Fibroblast of lung (primary cell): ENCODE measurements around the gene MARK3.

Experiments used
- EZH2 ChIP-seq: IDR thresholded peaks from 2 replicates; pipeline ENCODE4 v1.5.1; 2012; ENCODE audit warnings: low read length, control low read depth, mild to moderate bottlenecking; ENCODE audit errors: missing control alignments
- TF ChIP-seq, protein P1 (sequence below), 2 donors: IDR thresholded peaks in 1 of 2; conservative IDR thresholded peaks in 1 of 2; 1 replicate in 1 of 2; 2 replicates in 1 of 2; pipeline ENCODE4 v1.5.1; 2011 to 2012; ENCODE audit warnings: low read length in 2 of 2, control low read depth in 1 of 2, inconsistent platforms in 1 of 2, low read depth in 1 of 2, mild to moderate bottlenecking in 1 of 2

DNA sequence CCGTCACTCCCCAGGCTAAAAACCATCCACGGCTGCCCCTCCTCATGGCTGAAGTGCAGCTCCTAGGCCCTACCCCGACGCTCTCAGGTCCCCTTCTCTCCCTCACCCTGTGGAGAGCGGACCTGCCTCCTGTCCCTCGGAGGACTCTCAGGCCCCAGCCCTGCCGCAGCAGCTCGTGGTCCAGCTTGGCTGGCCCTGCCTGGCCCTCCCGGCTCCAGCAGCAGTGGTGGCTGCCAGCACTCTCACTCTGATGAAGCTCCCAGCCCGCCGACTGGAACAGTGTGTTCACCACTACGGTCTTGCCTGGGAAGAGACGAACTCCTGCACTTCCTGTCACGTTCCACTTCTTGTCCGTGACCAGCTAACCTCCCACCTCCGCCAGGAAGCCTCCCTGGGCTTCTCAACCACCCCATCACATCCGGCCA is 166.1 kb downstream of the MARK3 start:
- TF ChIP-seq, protein P1, sequence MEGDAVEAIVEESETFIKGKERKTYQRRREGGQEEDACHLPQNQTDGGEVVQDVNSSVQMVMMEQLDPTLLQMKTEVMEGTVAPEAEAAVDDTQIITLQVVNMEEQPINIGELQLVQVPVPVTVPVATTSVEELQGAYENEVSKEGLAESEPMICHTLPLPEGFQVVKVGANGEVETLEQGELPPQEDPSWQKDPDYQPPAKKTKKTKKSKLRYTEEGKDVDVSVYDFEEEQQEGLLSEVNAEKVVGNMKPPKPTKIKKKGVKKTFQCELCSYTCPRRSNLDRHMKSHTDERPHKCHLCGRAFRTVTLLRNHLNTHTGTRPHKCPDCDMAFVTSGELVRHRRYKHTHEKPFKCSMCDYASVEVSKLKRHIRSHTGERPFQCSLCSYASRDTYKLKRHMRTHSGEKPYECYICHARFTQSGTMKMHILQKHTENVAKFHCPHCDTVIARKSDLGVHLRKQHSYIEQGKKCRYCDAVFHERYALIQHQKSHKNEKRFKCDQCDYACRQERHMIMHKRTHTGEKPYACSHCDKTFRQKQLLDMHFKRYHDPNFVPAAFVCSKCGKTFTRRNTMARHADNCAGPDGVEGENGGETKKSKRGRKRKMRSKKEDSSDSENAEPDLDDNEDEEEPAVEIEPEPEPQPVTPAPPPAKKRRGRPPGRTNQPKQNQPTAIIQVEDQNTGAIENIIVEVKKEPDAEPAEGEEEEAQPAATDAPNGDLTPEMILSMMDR (conservative IDR thresholded peaks at IDR 0.05 in 1 of 2, IDR thresholded peaks at IDR 0.05 in 1 of 2; ENCODE audit: low read depth in 1 of 2, low read length in 2 of 2), result no peak
- no peak for TF ChIP-seq EZH2
